ENCODE measurements around the gene DONSON.

The DONSON gene

DNA sequence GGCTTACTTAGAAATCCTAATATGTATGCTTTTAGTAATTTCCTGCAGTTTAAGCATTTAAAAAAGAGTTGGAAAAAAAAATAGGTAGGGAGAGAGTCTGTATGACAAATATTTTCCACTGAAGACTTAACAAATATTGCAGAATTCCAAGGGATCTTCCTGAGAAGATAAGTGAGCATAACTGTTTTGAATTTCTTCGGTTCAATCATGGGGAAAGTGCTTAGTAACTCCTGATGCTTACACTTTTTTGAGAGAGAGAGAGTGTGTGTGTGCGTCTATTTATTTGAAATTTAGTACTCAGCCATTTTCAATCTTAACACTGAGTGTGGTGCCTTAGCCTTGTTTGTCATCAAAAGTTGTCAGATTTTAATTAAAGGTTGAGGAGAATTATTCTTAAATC is 27.1 kb downstream of the DONSON start:
- DNase-seq, result no peak

GRCh38 chr21:33560965-33561364 is 27.5 kb downstream of the DONSON start:
- no peak for DNase-seq

GRCh38 chr21:33559813-33560212 is 28.7 kb downstream of the DONSON start:
- no peak for DNase-seq

DNA sequence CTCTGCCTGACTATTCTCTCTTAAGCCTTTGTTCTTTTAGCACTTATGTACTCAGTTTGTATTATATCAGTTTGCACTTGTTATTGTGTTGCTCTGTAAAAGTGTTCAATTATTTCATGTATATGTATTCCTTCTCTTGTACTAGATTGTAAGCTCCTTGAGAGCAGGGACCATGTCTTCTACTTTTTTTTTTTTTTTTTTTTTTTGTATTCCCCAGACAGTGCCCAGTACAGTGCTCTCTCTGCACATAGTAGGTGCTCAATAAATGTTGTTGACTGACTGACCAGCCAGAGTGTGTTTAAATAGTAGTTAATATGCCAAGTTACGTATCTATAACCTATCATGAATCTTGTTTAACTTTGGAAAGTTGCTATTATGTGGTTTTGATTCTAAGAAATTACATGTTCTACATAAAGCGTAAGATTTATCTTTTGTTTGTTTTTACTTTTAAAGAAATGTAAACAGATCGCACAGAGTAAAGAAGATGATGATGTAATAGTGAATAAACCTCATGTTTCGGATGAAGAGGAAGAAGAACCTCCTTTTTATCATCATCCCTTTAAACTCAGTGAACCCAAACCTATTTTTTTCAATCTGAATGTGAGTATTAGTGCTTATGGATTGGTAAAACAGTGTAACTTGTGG is 29.6 kb downstream of the DONSON start:
- DNase-seq, result no peak

GRCh38 chr21:33557447-33557846 is 31.0 kb downstream of the DONSON start:
- DNase-seq, result no peak

GRCh38 chr21:33554982-33555344 is 33.5 kb downstream of the DONSON start:
- DNase-seq, result no peak

- no peak for DNase-seq
Observed at GRCh38 chr21:33554236-33554981, 34.1 kb downstream of the DONSON start.

GRCh38 chr21:33552999-33553598 is 35.4 kb downstream of the DONSON start:
- DNase-seq, result no peak

- DNase-seq, result no peak
Observed at GRCh38 chr21:33552093-33552998, 36.1 kb downstream of the DONSON start.

DNA sequence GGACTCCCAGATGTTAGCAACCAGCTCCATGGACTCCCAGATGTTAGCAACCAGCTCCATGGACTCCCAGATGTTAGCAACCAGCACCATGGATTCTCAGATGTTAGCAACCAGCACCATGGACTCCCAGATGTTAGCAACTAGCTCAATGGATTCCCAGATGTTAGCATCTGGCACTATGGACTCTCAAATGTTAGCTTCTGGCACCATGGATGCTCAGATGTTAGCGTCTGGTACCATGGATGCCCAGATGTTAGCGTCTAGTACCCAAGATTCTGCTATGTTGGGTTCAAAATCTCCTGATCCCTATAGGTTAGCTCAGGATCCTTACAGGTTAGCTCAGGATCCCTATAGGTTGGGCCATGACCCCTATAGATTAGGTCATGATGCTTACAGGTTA is 36.8 kb downstream of the DONSON start:
- DNase-seq, result no peak

GRCh38 chr21:33550772-33551660 is 37.5 kb downstream of the DONSON start:
- no peak for DNase-seq

DNA sequence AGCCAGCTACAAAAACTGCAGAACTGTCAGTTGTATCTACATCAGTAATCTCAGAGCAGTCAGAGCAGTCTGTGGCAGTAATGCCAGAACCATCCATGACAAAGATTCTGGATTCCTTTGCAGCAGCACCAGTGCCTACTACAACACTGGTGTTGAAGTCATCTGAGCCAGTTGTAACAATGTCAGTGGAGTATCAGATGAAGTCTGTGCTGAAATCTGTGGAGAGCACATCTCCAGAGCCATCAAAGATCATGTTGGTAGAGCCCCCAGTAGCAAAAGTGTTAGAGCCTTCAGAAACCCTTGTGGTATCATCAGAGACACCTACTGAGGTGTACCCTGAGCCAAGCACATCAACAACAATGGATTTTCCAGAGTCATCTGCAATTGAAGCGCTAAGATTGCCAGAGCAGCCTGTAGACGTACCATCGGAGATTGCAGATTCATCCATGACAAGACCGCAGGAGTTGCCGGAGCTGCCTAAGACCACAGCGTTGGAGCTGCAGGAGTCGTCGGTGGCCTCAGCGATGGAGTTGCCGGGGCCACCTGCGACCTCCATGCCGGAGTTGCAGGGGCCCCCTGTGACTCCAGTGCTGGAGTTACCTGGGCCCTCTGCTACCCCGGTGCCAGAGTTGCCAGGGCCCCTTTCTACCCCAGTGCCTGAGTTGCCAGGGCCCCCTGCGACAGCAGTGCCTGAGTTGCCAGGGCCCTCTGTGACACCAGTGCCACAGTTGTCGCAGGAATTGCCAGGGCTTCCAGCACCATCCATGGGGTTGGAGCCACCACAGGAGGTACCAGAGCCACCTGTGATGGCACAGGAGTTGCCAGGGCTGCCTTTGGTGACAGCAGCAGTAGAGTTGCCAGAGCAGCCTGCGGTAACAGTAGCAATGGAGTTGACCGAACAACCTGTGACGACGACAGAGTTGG is 38.4 kb downstream of the DONSON start:
- no peak for DNase-seq

GRCh38 chr21:33546086-33546485 is 42.4 kb downstream of the DONSON start:
- DNase-seq, result no peak

GRCh38 chr21:33544451-33545195 is 43.9 kb downstream of the DONSON start:
- DNase-seq, result no peak

- no peak for DNase-seq
Observed at GRCh38 chr21:33543505-33544129, 44.9 kb downstream of the DONSON start.

DNA sequence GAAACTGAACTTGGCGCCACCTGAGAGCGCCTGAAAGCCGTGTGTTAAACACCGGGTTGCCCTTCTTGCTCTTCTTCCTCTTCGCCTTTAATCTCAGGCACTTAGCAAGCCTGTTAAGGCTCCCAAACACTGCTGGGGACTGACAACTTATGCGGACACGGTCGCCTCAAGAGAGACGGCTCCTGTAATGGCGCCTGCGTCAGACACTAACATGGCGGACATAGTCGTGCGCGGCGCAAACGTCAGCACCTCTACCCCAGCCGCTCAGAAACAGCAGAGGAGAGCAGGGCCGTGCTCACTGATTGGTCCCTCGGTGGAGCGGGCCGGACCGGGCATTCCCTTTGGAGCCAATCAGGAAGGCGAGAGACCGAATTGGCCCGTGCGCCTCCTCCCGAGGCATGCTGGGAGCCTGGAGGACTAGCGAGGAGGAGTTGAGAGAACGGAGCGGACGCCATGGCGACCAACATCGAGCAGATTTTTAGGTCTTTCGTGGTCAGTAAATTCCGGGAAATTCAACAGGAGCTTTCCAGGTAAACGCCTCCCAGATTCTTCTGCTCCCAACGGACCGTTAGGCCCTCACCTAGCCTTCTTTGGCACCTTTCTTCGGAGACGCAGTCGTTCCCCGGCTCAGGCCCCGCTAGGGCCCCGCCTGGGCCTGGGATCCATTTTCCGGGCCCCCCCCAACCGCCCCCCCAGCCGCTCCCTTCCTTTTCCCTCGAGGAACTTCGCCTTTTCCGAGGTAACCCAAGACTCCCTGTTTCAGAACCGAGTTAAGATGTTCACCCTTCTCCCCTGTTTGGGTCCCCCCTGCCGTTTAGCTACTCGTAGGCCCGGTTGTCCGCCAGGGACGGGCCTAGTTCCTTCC is 45.6 kb downstream of the DONSON start, which contains the start of gene SON:
Gene SON, plus strand, starts transcription at position 399 of the 865 bp plus-strand sequence. Its CDS starts 55 bp downstream, at position 454.
- peak; percentile 97 for DNase-seq

DNA sequence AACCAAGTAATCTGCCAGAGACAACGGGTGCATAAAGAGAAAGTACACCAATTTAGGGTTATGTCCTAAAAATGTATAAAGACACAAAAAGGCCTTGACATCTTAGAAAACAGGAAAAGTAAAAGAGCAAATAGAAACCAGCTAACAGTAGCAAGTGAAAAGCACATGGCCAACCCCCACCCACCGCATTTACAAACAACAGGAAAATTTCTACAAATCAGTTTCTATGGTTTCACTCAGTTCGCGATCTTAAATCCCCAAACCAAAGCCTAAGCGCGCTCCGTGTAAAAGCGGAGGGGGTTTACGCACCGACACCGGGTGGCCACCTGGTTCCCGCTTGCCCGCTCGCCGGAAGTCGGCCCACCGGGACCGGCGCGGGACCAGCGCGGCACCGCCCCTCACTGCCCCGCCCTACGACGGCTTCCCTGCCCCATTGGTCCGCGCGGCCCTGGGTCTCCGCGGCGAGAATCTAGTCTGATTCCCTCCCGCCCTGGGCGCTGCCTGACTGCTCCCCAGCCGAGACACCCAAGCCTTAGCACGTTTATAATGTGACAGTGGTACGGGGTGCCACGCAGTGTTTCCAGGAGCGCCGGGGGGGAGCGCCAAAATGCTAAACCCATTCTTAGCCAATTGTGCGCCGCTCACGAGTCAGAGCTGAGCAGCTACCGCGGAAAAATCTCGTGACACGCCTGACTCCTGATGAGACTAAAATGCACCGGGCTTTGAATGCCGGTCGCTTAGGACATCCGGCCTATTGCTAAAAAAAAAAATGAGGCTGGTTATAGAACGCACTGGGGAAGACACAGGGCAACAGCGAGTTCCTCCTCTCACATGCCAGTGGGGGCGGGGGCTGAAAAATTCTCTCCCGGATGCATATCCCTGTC is 46.5 kb downstream of the DONSON start, which contains the start of gene GART:
Gene GART, minus strand, starts transcription at position 362 of the 884 bp plus-strand sequence. CDS start 2,802 bp downstream, outside the sequence.
- peak; percentile 82 for DNase-seq

Measured in stimulated activated naive CD4-positive, alpha-beta T cell treated with Interleukin-2 at 50 U/mL for 16 hours (primary cell).